ENCODE results near the gene OTOA. TPM values are rescaled to one million over a fixed set of nuclear protein-coding genes. Genes with fewer than 3 reads are reported as not detected.
A peak's percentile ranks its signal among the peaks of the same experiment; 100 is the strongest.
"Not testable (repeated sequence)": the region's sequence is repeated elsewhere in the genome, so short reads cannot be mapped to it uniquely, and the experiment has no call there.

Gene OTOA
- total and polyA plus RNA-seq, 2 of the 13 experiments (the other 11 are each of a cell fraction or from before 2014, with no cell fraction given): 0.05 to 0.15 TPM

DNA sequence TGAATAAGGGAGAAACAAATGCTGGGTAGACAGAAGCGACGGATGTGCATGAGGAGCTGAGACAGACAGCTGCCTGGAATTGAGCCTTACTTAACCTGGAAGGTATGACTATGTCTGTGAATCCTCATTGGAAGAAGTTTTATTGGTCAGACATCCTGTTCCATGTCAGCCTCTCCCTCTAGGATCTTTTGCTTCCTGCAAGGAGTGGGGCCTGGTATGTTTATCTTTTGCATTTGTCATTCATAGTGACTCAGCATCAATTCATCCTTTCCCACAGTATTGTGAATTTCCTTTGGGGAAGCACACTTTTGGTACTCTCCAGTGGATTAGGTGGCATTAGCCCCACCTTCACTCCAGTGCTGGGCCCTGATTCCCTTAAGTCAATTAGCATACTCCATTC is 105.5 kb downstream of the OTOA start:
- ATAC-seq; BruUV-seq (replicated peaks); POLR2A ChIA-PET; H3K4me3 ChIP-seq (replicated peaks in 1 of 3; ENCODE audit: insufficient read depth in 1 of 3, low read depth in 2 of 3, low read length in 3 of 3); H3K27ac ChIP-seq (ENCODE audit: extremely low read length, insufficient read depth, low read length); H4K20me1 ChIP-seq (ENCODE audit: insufficient read depth, low read length); FAIRE-seq; DNase-seq (ENCODE audit: low spot score); H3K4me2 ChIP-seq (ENCODE audit: low read depth, low read length); H3K9me3 ChIP-seq (ENCODE audit: low read length); H3K79me2 ChIP-seq (ENCODE audit: insufficient read depth, low read length); H2AFZ ChIP-seq (ENCODE audit: low read length); H3K36me3 ChIP-seq (replicated peaks in 1 of 2; ENCODE audit: control insufficient read depth in 1 of 2, insufficient read depth in 2 of 2, low read length in 2 of 2); in situ Hi-C loops (cut with HindIII; ENCODE audit: extremely low pct_ligation_motif_present, low pct_unique_long_range_greater_than_20kb); H3K9ac ChIP-seq (ENCODE audit: insufficient read depth, low read depth, low read length); H3K27me3 ChIP-seq (ENCODE audit: control insufficient read depth in 1 of 2, insufficient read depth in 2 of 2, low read length in 2 of 2); H3K4me1 ChIP-seq (ENCODE audit: insufficient read depth, low read length); CTCF ChIA-PET (ENCODE audit: low intra/inter-chr PET ratio, low total read pairs); intact Hi-C loops (cut with micrococcal nuclease; ENCODE audit: unreplicated experiment): not testable (repeated sequence)
- TF ChIP-seq NFE2L2 (IDR thresholded peaks at IDR 0.05; ENCODE audit: low read length) (peak; percentile 22; the same call in 1 of the 2 replicates), FOSL2 (CRISPR knock-in tag; IDR thresholded peaks at IDR 0.05) (peak; percentile 38; the same call in 1 of the 2 replicates)
- 34% methylated on average over 2 of the region's 2 CpGs for WGBS (ENCODE audit: low lambda C conversion rate)

GRCh38 chr16:21770584-21770983 is 106.8 kb downstream of the OTOA start:
- H3K36me3 ChIP-seq (replicated peaks in 1 of 2; ENCODE audit: control insufficient read depth in 1 of 2, insufficient read depth in 2 of 2, low read length in 2 of 2); in situ Hi-C loops (cut with HindIII; ENCODE audit: extremely low pct_ligation_motif_present, low pct_unique_long_range_greater_than_20kb); POLR2A ChIA-PET; H4K20me1 ChIP-seq (ENCODE audit: insufficient read depth, low read length); H3K4me2 ChIP-seq (ENCODE audit: low read depth, low read length); CTCF ChIA-PET (ENCODE audit: low intra/inter-chr PET ratio, low total read pairs); H3K9ac ChIP-seq (ENCODE audit: insufficient read depth, low read depth, low read length); H3K9me3 ChIP-seq (ENCODE audit: low read length); intact Hi-C loops (cut with micrococcal nuclease; ENCODE audit: unreplicated experiment); H3K4me1 ChIP-seq (ENCODE audit: insufficient read depth, low read length); H2AFZ ChIP-seq (ENCODE audit: low read length); FAIRE-seq; H3K27me3 ChIP-seq (ENCODE audit: control insufficient read depth in 1 of 2, insufficient read depth in 2 of 2, low read length in 2 of 2); H3K27ac ChIP-seq (ENCODE audit: extremely low read length, insufficient read depth, low read length); H3K4me3 ChIP-seq (replicated peaks in 1 of 3; ENCODE audit: insufficient read depth in 1 of 3, low read depth in 2 of 3, low read length in 3 of 3); DNase-seq (ENCODE audit: low spot score); BruUV-seq (replicated peaks); H3K79me2 ChIP-seq (ENCODE audit: insufficient read depth, low read length): not testable (repeated sequence)
- WGBS (ENCODE audit: low lambda C conversion rate): 0% methylated on average over 2 of the region's 5 CpGs
- ATAC-seq: peak; percentile 58

DNA sequence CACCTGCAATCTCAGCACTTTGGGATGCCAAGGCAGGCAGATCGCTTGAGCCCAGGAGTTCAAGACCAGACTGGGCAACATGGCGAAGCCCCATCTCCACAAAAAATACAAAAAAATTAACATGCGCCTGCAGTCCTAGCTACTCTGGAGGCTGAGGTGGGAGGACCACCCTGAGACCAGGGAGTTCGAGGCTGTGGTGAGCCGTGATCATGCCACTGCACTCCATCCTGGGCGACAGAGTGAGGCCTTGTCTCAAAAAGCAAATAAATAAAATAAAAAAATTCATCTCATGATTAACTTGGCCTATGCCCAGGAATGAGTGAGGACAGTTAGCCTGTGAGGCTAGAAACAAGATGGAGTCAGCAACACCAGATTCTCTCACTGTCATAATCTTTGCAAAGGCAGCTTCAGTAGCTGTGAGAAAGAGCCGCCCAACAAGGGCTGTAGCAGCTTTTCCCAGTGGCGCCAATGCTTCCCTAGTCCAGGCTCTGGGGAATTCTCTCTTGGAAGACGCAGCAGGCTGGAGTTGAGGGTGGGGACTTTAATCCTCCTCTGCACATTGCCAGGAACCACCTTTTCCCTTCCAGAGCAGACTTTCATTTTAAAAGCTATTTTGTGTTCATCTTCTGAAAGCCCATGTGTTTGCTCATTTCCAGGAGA is 108.9 kb downstream of the OTOA start:
- H2AFZ ChIP-seq (ENCODE audit: low read length); H3K9me3 ChIP-seq (ENCODE audit: low read length); H3K4me1 ChIP-seq (ENCODE audit: insufficient read depth, low read length); intact Hi-C loops (cut with micrococcal nuclease; ENCODE audit: unreplicated experiment); H4K20me1 ChIP-seq (ENCODE audit: insufficient read depth, low read length); CTCF ChIA-PET (ENCODE audit: low intra/inter-chr PET ratio, low total read pairs); H3K36me3 ChIP-seq (replicated peaks in 1 of 2; ENCODE audit: control insufficient read depth in 1 of 2, insufficient read depth in 2 of 2, low read length in 2 of 2); H3K4me3 ChIP-seq (replicated peaks in 1 of 3; ENCODE audit: insufficient read depth in 1 of 3, low read depth in 2 of 3, low read length in 3 of 3); H3K4me2 ChIP-seq (ENCODE audit: low read depth, low read length); in situ Hi-C loops (cut with HindIII; ENCODE audit: extremely low pct_ligation_motif_present, low pct_unique_long_range_greater_than_20kb); DNase-seq (ENCODE audit: low spot score); H3K27me3 ChIP-seq (ENCODE audit: control insufficient read depth in 1 of 2, insufficient read depth in 2 of 2, low read length in 2 of 2); POLR2A ChIA-PET; H3K27ac ChIP-seq (ENCODE audit: extremely low read length, insufficient read depth, low read length); H3K79me2 ChIP-seq (ENCODE audit: insufficient read depth, low read length); BruUV-seq (replicated peaks); H3K9ac ChIP-seq (ENCODE audit: insufficient read depth, low read depth, low read length); FAIRE-seq: not testable (repeated sequence)
- WGBS (ENCODE audit: low lambda C conversion rate): 16% methylated on average over 9 of the region's 9 CpGs
- peak; percentile 36; the same call in 2 of the 3 replicates for ATAC-seq

DNA sequence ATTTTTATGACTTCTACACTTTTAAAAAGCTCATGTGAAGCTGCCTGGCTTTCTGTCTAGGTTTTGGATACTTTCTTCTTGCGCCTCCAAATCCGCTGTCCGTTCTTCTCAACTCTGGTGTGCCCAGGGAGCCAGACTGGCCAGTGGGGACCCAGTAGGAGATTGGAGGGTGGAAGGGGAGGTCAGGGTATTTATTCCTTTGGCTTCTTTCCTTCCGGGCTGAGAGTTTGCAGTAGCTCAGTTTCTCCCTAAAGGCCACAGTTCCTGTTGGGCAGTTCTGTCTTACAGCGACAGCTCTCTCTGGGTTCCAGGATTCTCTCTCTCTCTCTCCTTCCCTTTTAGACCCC is 109.4 kb downstream of the OTOA start:
- H3K9ac ChIP-seq (ENCODE audit: insufficient read depth, low read depth, low read length); H3K36me3 ChIP-seq (replicated peaks in 1 of 2; ENCODE audit: control insufficient read depth in 1 of 2, insufficient read depth in 2 of 2, low read length in 2 of 2); H3K4me3 ChIP-seq (replicated peaks in 1 of 3; ENCODE audit: insufficient read depth in 1 of 3, low read depth in 2 of 3, low read length in 3 of 3); H2AFZ ChIP-seq (ENCODE audit: low read length); H3K27me3 ChIP-seq (ENCODE audit: control insufficient read depth in 1 of 2, insufficient read depth in 2 of 2, low read length in 2 of 2); FAIRE-seq; H3K9me3 ChIP-seq (ENCODE audit: low read length); intact Hi-C loops (cut with micrococcal nuclease; ENCODE audit: unreplicated experiment); H3K4me2 ChIP-seq (ENCODE audit: low read depth, low read length); H4K20me1 ChIP-seq (ENCODE audit: insufficient read depth, low read length); H3K4me1 ChIP-seq (ENCODE audit: insufficient read depth, low read length); in situ Hi-C loops (cut with HindIII; ENCODE audit: extremely low pct_ligation_motif_present, low pct_unique_long_range_greater_than_20kb); H3K79me2 ChIP-seq (ENCODE audit: insufficient read depth, low read length); CTCF ChIA-PET (ENCODE audit: low intra/inter-chr PET ratio, low total read pairs); POLR2A ChIA-PET; H3K27ac ChIP-seq (ENCODE audit: extremely low read length, insufficient read depth, low read length); DNase-seq (ENCODE audit: low spot score); BruUV-seq (replicated peaks); ATAC-seq: not testable (repeated sequence)
- 30% methylated on average over 5 of the region's 5 CpGs for WGBS (ENCODE audit: low lambda C conversion rate)
